VCaP (cell line): ENCODE data around the gene ARL14EPL.

ENCODE experiments used
- H3K27ac ChIP-seq: fragments of 450-650 bp; 2 replicates; pipeline ENCODE4 v1.5.1; 2017
- CTCF ChIP-seq: fragments of 450-650 bp; conservative IDR thresholded peaks from 2 replicates; pipeline ENCODE4 v1.5.1; 2017; ENCODE audit warnings: mild to moderate bottlenecking, moderate library complexity

ARL14EPL gene

GRCh38 chr5:116004248-116004647 is 28.0 kb upstream of the ARL14EPL start:
- H3K27ac ChIP-seq: no peak overlapping the region
- no peak for TF ChIP-seq CTCF

- no peak for TF ChIP-seq CTCF
Measured at GRCh38 chr5:116009806-116010205, 22.5 kb upstream of the ARL14EPL start.

GRCh38 chr5:116011046-116011445 is 21.2 kb upstream of the ARL14EPL start:
- H3K27ac ChIP-seq: no peak overlapping the region
- no peak for TF ChIP-seq CTCF

More at GRCh38 chr5:116009806-116010205, 22.5 kb upstream of the ARL14EPL start:
- H3K27ac ChIP-seq: no peak overlapping the region

- no peak overlapping the region for H3K27ac ChIP-seq
- TF ChIP-seq CTCF: no peak
Measured at GRCh38 chr5:116013207-116013785, 19.0 kb upstream of the ARL14EPL start.

- no peak overlapping the region for H3K27ac ChIP-seq
- TF ChIP-seq CTCF: no peak
Measured at GRCh38 chr5:116013936-116014335, 18.3 kb upstream of the ARL14EPL start.

GRCh38 chr5:116023619-116024018 is 8.7 kb upstream of the ARL14EPL start:
- H3K27ac ChIP-seq: no peak overlapping the region
- no peak for TF ChIP-seq CTCF

GRCh38 chr5:116025866-116026265 is 6.4 kb upstream of the ARL14EPL start:
- H3K27ac ChIP-seq: no peak overlapping the region
- no peak for TF ChIP-seq CTCF
